T-helper 1 cell treated with Interleukin-12 subunit alpha and Interleukin-12 subunit beta and Interleukin-4 antibody, amounts not matched to agents 30 μg/mL and 1 μg/mL, for 36 hours (primary cell): ENCODE results near the gene AKR1E2.
"Not testable (repeated sequence)": the region's sequence is repeated elsewhere in the genome, so short reads cannot be mapped to it uniquely, and the experiment has no call there.

Experiments used
- H3K27ac Mint-ChIP-seq: one replicate; pipeline ENCODE4 v1.8.0; 2021; ENCODE audit warnings: mild to moderate bottlenecking, mixed read lengths
- H3K27me3 Mint-ChIP-seq: one replicate; pipeline ENCODE4 v1.8.0; 2021; ENCODE audit warnings: low read depth, mixed read lengths
- H3K36me3 Mint-ChIP-seq: one replicate; pipeline ENCODE4 v1.8.0; 2021; ENCODE audit warnings: low read depth, mixed read lengths
- H3K4me1 Mint-ChIP-seq: one replicate; pipeline ENCODE4 v1.8.0; 2021; ENCODE audit warnings: low read depth, mixed read lengths
- H3K4me3 Mint-ChIP-seq: one replicate; pipeline ENCODE4 v1.8.0; 2021; ENCODE audit warnings: mild to moderate bottlenecking, moderate library complexity, mixed read lengths
- H3K9me3 Mint-ChIP-seq: one replicate; pipeline ENCODE4 v1.8.0; 2021; ENCODE audit warnings: mixed read lengths

The AKR1E2 gene

GRCh38 chr10:4804465-4804864 is 21.5 kb upstream of the AKR1E2 start:
- H3K4me3 Mint-ChIP-seq = no peak overlapping the region
- H3K36me3 Mint-ChIP-seq = no peaks in the 10 kb centered on the region

GRCh38 chr10:4806534-4806933 is 19.5 kb upstream of the AKR1E2 start:
- H3K4me3 Mint-ChIP-seq = no peak overlapping the region
- peaks cover 35% of the 10 kb centered on the region for H3K27me3 Mint-ChIP-seq
- H3K9me3 Mint-ChIP-seq = no peaks in the 10 kb centered on the region

More at GRCh38 chr10:4804465-4804864, 21.5 kb upstream of the AKR1E2 start:
- Mint-ChIP-seq H3K27me3 (peaks cover 37% of the 10 kb centered on the region), H3K9me3 (no peaks in the 10 kb centered on the region), H3K4me1 (no peaks in the 10 kb centered on the region), H3K27ac (no peak overlapping the region)

DNA sequence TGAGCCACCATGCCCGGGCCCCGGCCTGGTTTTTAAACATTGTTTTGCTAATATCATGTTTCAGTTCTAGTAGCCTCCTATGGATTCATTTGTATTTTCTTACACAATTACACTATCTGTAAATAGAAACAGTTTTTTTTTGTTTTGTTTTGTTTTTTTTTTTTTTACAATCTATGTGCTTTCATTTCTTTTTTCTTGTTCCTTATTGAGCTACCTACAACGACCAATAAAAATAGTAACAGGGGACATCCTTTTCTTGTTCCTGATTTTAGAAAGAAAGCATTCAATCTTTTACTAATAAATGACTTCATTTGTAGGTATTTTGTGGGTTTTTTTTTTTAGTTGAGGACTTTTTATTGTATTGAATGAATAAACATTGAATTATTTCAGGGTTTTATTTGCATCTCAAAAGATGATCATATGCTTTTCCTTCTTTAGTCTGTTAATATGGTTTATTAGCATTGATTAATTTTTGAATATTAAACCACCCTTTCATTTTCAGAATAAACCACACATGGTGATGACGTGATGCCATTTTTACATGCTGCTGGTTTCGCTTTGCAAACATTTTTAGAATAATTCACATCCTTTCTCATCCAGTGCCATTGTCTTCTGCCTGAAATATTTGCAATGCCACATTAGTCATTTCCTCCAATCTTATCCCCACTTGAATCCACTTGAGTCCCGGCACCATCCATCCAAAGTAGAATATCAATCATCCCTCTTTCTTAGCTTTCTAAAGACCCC is 18.1 kb upstream of the AKR1E2 start:
- Mint-ChIP-seq H3K36me3 (no peaks in the 10 kb centered on the region), H3K4me3 (no peak overlapping the region), H3K9me3 (no peaks in the 10 kb centered on the region), H3K4me1 (no peaks in the 10 kb centered on the region), H3K27ac (no peak overlapping the region), H3K27me3 (peaks cover 33% of the 10 kb centered on the region)

More at GRCh38 chr10:4806534-4806933, 19.5 kb upstream of the AKR1E2 start:
- no peaks in the 10 kb centered on the region for H3K4me1 Mint-ChIP-seq
- H3K36me3 Mint-ChIP-seq = no peaks in the 10 kb centered on the region
- H3K27ac Mint-ChIP-seq = no peak overlapping the region

GRCh38 chr10:4809156-4809555 is 16.9 kb upstream of the AKR1E2 start:
- Mint-ChIP-seq H3K27me3 (peaks cover 21% of the 10 kb centered on the region), H3K4me1 (no peaks in the 10 kb centered on the region), H3K27ac (no peak overlapping the region), H3K9me3 (no peaks in the 10 kb centered on the region), H3K36me3 (no peaks in the 10 kb centered on the region), H3K4me3 (no peak overlapping the region)

GRCh38 chr10:4810092-4810491 is 15.9 kb upstream of the AKR1E2 start:
- H3K9me3 Mint-ChIP-seq = no peaks in the 10 kb centered on the region
- no peaks in the 10 kb centered on the region for H3K4me1 Mint-ChIP-seq
- no peak overlapping the region for H3K27ac Mint-ChIP-seq
- H3K27me3 Mint-ChIP-seq = peaks cover 16% of the 10 kb centered on the region
- H3K36me3 Mint-ChIP-seq = no peaks in the 10 kb centered on the region
- no peak overlapping the region for H3K4me3 Mint-ChIP-seq

DNA sequence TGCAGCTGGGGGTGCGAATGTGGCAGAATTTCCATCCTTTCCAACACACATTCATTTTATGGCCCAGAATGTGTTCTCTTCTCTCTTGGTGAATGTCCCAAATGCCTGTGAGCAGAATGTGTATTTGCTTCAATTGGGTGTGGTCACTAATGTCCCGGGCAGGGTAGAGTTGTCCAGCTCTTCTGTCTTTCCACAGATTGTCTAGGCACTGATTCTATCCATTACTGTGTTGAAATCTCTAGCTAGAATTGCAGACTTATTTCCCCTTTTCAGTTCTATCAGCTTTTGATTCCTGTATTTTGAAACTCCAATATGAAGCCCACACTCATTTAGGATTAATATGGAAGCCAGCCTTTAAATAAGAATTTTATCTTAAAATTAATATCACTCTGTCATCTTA is 14.0 kb upstream of the AKR1E2 start:
- Mint-ChIP-seq H3K27me3 (peaks cover 15% of the 10 kb centered on the region), H3K36me3 (no peaks in the 10 kb centered on the region), H3K4me3 (no peak overlapping the region), H3K4me1 (no peaks in the 10 kb centered on the region), H3K27ac (no peak overlapping the region), H3K9me3 (no peaks in the 10 kb centered on the region)

DNA sequence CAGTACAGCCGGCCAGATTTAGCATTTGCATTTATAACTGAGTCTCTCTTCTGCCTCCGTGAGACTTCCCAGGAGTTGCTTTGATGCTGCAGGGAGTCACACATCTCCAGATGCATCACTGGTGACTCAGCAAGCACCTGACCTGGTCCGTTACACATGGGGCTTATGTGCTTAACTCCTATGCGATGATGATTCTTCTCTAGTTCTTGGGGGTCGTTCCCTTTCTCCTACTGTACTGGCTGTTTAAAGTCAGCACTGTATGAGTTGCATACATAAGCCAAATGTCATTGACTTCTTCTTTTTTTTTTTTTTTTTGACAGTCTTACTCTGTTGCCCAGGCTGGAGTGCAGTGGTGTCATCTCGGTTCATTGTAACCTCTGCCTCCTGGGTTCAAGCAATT is 13.0 kb upstream of the AKR1E2 start:
- no peaks in the 10 kb centered on the region for H3K4me1 Mint-ChIP-seq
- no peak overlapping the region for H3K27ac Mint-ChIP-seq
- H3K4me3 Mint-ChIP-seq = no peak overlapping the region
- no peaks in the 10 kb centered on the region for H3K9me3 Mint-ChIP-seq
- peaks cover 16% of the 10 kb centered on the region for H3K27me3 Mint-ChIP-seq
- H3K36me3 Mint-ChIP-seq = no peaks in the 10 kb centered on the region

DNA sequence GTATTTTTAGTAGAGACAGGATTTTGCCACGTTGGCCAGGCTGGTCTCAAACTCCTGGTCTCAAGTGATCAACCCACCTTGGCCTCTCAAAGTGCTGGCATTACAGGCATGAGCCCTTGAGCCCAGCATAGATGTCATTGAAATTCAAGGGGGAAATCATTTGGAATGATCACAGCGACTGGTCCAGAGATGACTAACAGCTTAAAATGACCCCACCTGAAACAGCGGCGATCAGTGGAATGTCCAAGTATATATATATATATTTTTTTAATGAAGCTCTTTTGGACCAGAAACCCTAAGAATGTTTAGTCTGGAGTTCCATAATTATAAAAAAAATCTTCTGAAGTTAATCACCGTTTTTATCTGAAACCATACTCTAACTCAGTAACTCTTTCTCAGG is 12.5 kb upstream of the AKR1E2 start:
- no peaks in the 10 kb centered on the region for H3K4me1 Mint-ChIP-seq
- no peaks in the 10 kb centered on the region for H3K36me3 Mint-ChIP-seq

GRCh38 chr10:4815646-4816180 is 10.3 kb upstream of the AKR1E2 start:
- not testable (repeated sequence) for H3K4me1 Mint-ChIP-seq, H3K27ac Mint-ChIP-seq, H3K9me3 Mint-ChIP-seq, H3K4me3 Mint-ChIP-seq, H3K36me3 Mint-ChIP-seq
- peaks cover 31% of the 10 kb centered on the region for H3K27me3 Mint-ChIP-seq

More for the DNA sequence above, 12.5 kb upstream of the AKR1E2 start:
- Mint-ChIP-seq H3K9me3 (no peaks in the 10 kb centered on the region), H3K27ac (no peak overlapping the region), H3K27me3 (peaks cover 18% of the 10 kb centered on the region), H3K4me3 (no peak overlapping the region)

DNA sequence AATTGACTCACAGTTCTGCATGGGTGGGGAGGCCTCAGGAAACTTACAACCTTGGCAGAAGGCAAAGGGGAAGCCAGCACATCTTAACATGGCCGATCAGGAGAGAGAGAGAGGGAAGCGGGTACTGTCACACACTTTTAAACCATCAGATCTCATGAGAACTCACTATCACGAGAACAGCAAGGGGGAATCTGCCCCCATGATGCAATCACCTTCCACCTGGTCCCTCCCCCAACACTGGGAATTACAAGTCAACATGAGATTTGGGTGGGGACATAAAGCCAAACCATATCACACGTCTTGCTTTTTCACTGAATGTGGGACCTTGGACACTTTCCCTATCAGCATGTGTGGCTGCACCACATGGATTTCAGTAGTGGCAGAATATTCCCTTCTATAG is 9.0 kb upstream of the AKR1E2 start:
- peaks cover 36% of the 10 kb centered on the region for H3K27me3 Mint-ChIP-seq
- no peak overlapping the region for H3K4me3 Mint-ChIP-seq
- H3K4me1 Mint-ChIP-seq = no peaks in the 10 kb centered on the region
- H3K27ac Mint-ChIP-seq = no peak overlapping the region
- H3K36me3 Mint-ChIP-seq = no peaks in the 10 kb centered on the region
- no peaks in the 10 kb centered on the region for H3K9me3 Mint-ChIP-seq

DNA sequence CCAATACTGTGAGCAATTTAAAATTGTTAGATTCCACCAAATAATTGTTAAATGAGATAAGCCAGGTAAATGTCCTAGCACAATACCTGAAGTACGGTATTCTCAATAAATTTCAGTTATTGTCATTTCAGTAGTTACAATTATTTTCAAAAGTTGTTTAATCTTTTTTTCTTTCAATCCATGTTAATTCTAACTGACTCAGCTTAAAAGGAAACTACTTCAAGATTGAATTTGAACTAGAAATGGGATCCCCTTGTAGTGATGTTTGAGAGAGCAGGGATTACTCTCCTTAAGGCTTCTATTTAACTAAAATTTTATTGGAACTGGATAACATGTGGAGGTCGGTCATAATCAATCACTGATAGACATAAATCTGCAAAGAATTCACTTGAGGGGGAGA is 6.9 kb upstream of the AKR1E2 start:
- peaks cover 48% of the 10 kb centered on the region for H3K27me3 Mint-ChIP-seq
- no peaks in the 10 kb centered on the region for H3K36me3 Mint-ChIP-seq
- H3K4me3 Mint-ChIP-seq = no peak overlapping the region
- H3K27ac Mint-ChIP-seq = no peak overlapping the region
- H3K4me1 Mint-ChIP-seq = no peaks in the 10 kb centered on the region
- H3K9me3 Mint-ChIP-seq = no peaks in the 10 kb centered on the region

DNA sequence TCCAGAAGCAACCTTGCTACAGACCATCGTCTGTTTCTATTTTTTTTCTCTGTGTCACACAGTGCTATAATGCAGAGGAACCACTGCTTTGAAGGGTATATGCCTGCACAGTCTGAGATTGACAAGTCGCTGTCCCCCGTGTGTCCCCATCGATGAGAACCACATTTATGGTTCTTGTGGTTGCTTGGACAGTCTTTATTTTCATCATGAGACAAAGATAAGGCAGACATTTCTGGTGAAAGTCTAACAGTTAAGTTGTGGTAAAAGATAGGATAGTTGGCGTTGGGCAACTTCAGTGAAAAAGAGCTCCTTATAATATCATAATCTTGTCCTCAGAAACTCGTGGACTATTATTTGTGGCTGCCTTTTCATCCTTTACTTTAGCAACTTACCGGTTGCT is 6.3 kb upstream of the AKR1E2 start:
- H3K27ac Mint-ChIP-seq = no peak overlapping the region

DNA sequence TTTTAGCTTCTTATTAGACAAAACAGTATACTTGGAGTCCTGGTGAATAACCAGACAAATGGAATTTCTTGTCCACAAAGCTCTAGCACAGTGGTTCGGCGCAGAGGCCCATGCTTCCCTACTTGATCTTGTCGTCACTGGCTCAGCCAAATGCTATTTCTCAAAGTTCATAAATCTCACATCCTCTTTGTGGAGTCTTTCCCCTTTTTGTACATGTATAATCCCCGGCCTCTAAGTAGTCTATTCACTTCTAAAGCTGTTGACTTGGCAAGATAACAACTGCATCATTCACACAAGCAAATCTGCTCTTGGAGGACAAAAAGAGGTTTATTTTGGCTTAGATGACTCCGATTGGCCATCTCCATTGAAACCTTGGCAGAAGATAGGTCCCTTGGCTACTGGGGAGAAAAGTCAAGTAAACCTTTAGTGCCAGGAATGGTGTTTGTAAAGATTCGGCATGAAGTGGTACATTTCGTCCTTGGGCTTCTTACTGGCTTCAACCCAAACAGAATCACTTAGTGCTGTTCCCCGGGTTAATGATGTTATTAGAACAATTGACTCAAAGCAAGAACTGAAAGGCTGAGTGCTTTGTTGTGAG is 5.1 kb upstream of the AKR1E2 start:
- H3K27me3 Mint-ChIP-seq = peaks cover 61% of the 10 kb centered on the region
- H3K4me3 Mint-ChIP-seq = no peak overlapping the region
- no peaks in the 10 kb centered on the region for H3K36me3 Mint-ChIP-seq
- H3K27ac Mint-ChIP-seq = no peak overlapping the region
- no peaks in the 10 kb centered on the region for H3K9me3 Mint-ChIP-seq
- H3K4me1 Mint-ChIP-seq = peaks cover 2% of the 10 kb centered on the region

More for the DNA sequence above, 6.3 kb upstream of the AKR1E2 start:
- Mint-ChIP-seq H3K4me3 (no peak overlapping the region), H3K27me3 (peaks cover 54% of the 10 kb centered on the region), H3K36me3 (no peaks in the 10 kb centered on the region), H3K9me3 (no peaks in the 10 kb centered on the region), H3K4me1 (no peaks in the 10 kb centered on the region)

DNA sequence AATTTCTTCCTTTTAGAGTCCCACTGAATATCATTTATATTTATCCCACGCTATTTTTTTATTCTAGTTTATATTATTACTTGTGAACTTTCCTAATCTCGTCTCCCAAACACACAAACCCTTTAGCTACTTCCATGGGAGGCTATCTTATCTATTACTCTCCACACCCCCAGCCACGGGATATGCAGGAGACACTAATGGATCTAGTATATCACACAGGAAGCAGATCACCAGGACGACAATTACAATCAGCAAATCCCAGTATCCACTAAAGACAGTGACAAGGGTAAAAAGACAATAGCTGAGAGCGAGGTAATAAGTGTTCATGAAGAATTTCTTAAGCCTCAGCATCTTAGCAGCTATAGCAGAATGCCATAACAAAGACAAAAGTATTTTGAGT is 3.8 kb upstream of the AKR1E2 start:
- no peak overlapping the region for H3K4me3 Mint-ChIP-seq
- peaks cover 7% of the 10 kb centered on the region for H3K4me1 Mint-ChIP-seq
- no peak overlapping the region for H3K27ac Mint-ChIP-seq
- peaks cover 59% of the 10 kb centered on the region for H3K27me3 Mint-ChIP-seq
- H3K36me3 Mint-ChIP-seq = no peaks in the 10 kb centered on the region
- no peaks in the 10 kb centered on the region for H3K9me3 Mint-ChIP-seq

DNA sequence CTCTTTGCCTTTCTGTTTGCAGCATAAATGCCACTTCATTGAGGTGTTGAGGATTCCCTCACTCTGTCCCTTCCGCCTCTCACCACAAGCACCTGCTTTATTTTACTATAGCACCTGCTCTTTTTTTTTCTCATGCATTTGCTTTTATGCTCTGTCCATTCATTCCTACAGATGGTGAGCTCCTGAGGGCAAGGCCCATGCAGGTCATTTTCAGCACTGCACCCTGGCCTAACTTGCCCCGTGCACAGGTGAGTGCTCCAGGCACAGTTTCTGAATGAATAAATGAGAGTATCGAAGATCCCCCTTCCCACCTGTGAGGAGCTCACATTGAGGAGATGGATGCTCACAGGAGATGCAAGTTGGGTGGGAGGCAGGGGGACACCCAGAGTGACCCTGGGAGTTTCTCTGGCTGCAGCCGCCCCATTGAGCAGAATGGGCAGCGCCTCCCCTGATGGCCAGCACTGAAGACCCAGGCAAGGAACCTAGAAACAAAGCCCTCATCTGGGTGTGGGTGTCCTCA is 1.2 kb upstream of the AKR1E2 start:
- Mint-ChIP-seq H3K27me3 (peaks cover 59% of the 10 kb centered on the region), H3K9me3 (no peaks in the 10 kb centered on the region), H3K4me3 (peak overlapping the region; percentile 16), H3K4me1 (peaks cover 9% of the 10 kb centered on the region), H3K36me3 (no peaks in the 10 kb centered on the region), H3K27ac (no peak overlapping the region)
